ENCODE data around the gene NOBOX. TPM values are rescaled to one million over a fixed set of nuclear protein-coding genes. Genes with fewer than 3 reads are reported as not detected.

NOBOX gene
- total and polyA plus RNA-seq, 12 donors = not detected

- Histone ChIP-seq H3K36me3 (replicated peaks in 1 of 2) (no peaks in the 10 kb centered on the region), H3K27me3 (no peaks in the 10 kb centered on the region), H3K9me3 (replicated peaks in 1 of 3) (no peaks in the 10 kb centered on the region), H3K27ac (no peak overlapping the region), H3K4me1 (replicated peaks in 1 of 2) (no peaks in the 10 kb centered on the region), H3K4me3 (no peak overlapping the region)
- intact Hi-C loops (cut with DNase I) = no loop called here
- WGBS, 4 donors = 67 to 82% (median 74%) methylated on average over 3 to 4 of the region's 4 CpGs
- TF ChIP-seq POLR2A (IDR thresholded peaks at IDR 0.05) (no peak), CTCF (IDR thresholded peaks at IDR 0.05) (no peak)
- DNase-seq = no peak
Observed at GRCh38 chr7:144397086-144397485, 6.4 kb downstream of the NOBOX start.

- no peak overlapping the region for H3K4me3 ChIP-seq
- intact Hi-C loops (cut with DNase I) = no loop called here
- no peak overlapping the region for H3K27ac ChIP-seq
- 4 to 6% (median 4%) methylated on average over 8 of the region's 8 CpGs for WGBS, 4 donors
- no peaks in the 10 kb centered on the region for H3K9me3 ChIP-seq (replicated peaks in 1 of 3)
- TF ChIP-seq POLR2A (IDR thresholded peaks at IDR 0.05) = no peak
- peak; percentile 49 to 90 (median 73) for TF ChIP-seq CTCF (IDR thresholded peaks at IDR 0.05)
- no peaks in the 10 kb centered on the region for H3K36me3 ChIP-seq (replicated peaks in 1 of 2)
- H3K4me1 ChIP-seq (replicated peaks in 1 of 2) = no peaks in the 10 kb centered on the region
- DNase-seq = peak in 3 of 7 donors; percentile 15 to 27 (median 25)
- H3K27me3 ChIP-seq = no peaks in the 10 kb centered on the region
Observed at GRCh38 chr7:144391823-144392255, 11.7 kb downstream of the NOBOX start.

GRCh38 chr7:144391014-144391413 lies 12.5 kb downstream of the NOBOX start:
- 76 to 82% (median 79%) methylated on average over 4 of the region's 4 CpGs for WGBS, 4 donors
- no peak for DNase-seq
- no peaks in the 10 kb centered on the region for H3K27me3 ChIP-seq
- no peak for TF ChIP-seq CTCF (IDR thresholded peaks at IDR 0.05)
- no peak for TF ChIP-seq POLR2A (IDR thresholded peaks at IDR 0.05)
- no peaks in the 10 kb centered on the region for H3K9me3 ChIP-seq (replicated peaks in 1 of 3)
- no peaks in the 10 kb centered on the region for H3K36me3 ChIP-seq (replicated peaks in 1 of 2)
- no peak overlapping the region for H3K27ac ChIP-seq
- no peak overlapping the region for H3K4me3 ChIP-seq
- intact Hi-C loops (cut with DNase I) = no loop called here
- no peaks in the 10 kb centered on the region for H3K4me1 ChIP-seq (replicated peaks in 1 of 2)

GRCh38 chr7:144390481-144390880 lies 13.0 kb downstream of the NOBOX start:
- WGBS, 4 donors = 66 to 80% (median 74%) methylated on average over 7 of the region's 7 CpGs
- no peaks in the 10 kb centered on the region for H3K9me3 ChIP-seq (replicated peaks in 1 of 3)
- no peak overlapping the region for H3K27ac ChIP-seq
- TF ChIP-seq CTCF (IDR thresholded peaks at IDR 0.05) (no peak), POLR2A (IDR thresholded peaks at IDR 0.05) (no peak)
- intact Hi-C loops (cut with DNase I) = no loop called here
- no peak overlapping the region for H3K4me3 ChIP-seq
- DNase-seq = no peak
- H3K27me3 ChIP-seq = no peaks in the 10 kb centered on the region
- H3K4me1 ChIP-seq (replicated peaks in 1 of 2) = no peaks in the 10 kb centered on the region
- no peaks in the 10 kb centered on the region for H3K36me3 ChIP-seq (replicated peaks in 1 of 2)

Measured in adrenal gland (tissue), 12 donors.